Measurements from ENCODE around the gene METTL25. TPM values are rescaled to one million over a fixed set of nuclear protein-coding genes. Genes with fewer than 3 reads are reported as not detected.

Gene METTL25
- total RNA-seq = 7.4 and 9.9 TPM in 2 replicates

GRCh38 chr12:82358200-82359114 lies at the start of gene METTL25, which contains the start of gene CCDC59:
METTL25 (plus strand) TSS chr12:82358529; CDS start chr12:82358566, 37 bp downstream.
CCDC59 (minus strand) TSS chr12:82358387; CDS start chr12:82358376, 11 bp downstream.

Other genes starting within 250 kb of the METTL25 start
- 41.9 and 46.9 TPM in 2 replicates for gene CCDC59, start 142 bp upstream of the METTL25 start, total RNA-seq

Measured in subcutaneous preadipocyte (primary cell).